Neural cell (in vitro differentiated cells): ENCODE results near the gene SLAMF9.

Experiments
- EP300 ChIP-seq: fragments of 450-650 bp; conservative IDR thresholded peaks from 2 replicates; pipeline ENCODE4 v1.6.1; 2014; ENCODE audit warnings: antibody characterized with exemption, mild to moderate bottlenecking, moderate library complexity; ENCODE audit not compliant: poor library complexity, severe bottlenecking
- EZH2 ChIP-seq: fragments of 200-600, 300-800 bp; shearing (Covaris generic), sonication (generic); IDR thresholded peaks from 2 replicates; pipeline ENCODE4 v1.6.1; 2014; ENCODE audit warnings: antibody characterized with exemption, low read length, borderline replicate concordance, mild to moderate bottlenecking; ENCODE audit not compliant: insufficient read depth, poor library complexity, severe bottlenecking
- POLR2AphosphoS5 ChIP-seq: IDR thresholded peaks from 2 replicates; pipeline ENCODE4 v1.6.1; 2012
- RAD21 ChIP-seq: fragments of 450-650 bp; conservative IDR thresholded peaks from 2 replicates; pipeline ENCODE4 v1.6.1; 2014; ENCODE audit warnings: antibody characterized with exemption, mild to moderate bottlenecking, moderate library complexity
- SMC3 ChIP-seq: fragments of 450-650 bp; conservative IDR thresholded peaks from 2 replicates; pipeline ENCODE4 v1.6.1; 2014; ENCODE audit warnings: antibody characterized with exemption, mild to moderate bottlenecking, moderate library complexity; ENCODE audit not compliant: poor library complexity
- TAF1 ChIP-seq: IDR thresholded peaks from 2 replicates; pipeline ENCODE4 v1.6.1; 2012; ENCODE audit warnings: low read depth
- TF ChIP-seq, protein P1 (sequence below): fragments of 450-650 bp; IDR thresholded peaks from 2 replicates; pipeline ENCODE4 v1.5.1; 2014; ENCODE audit warnings: antibody characterized with exemption, mild to moderate bottlenecking, moderate library complexity; ENCODE audit not compliant: poor library complexity, severe bottlenecking

DNA sequence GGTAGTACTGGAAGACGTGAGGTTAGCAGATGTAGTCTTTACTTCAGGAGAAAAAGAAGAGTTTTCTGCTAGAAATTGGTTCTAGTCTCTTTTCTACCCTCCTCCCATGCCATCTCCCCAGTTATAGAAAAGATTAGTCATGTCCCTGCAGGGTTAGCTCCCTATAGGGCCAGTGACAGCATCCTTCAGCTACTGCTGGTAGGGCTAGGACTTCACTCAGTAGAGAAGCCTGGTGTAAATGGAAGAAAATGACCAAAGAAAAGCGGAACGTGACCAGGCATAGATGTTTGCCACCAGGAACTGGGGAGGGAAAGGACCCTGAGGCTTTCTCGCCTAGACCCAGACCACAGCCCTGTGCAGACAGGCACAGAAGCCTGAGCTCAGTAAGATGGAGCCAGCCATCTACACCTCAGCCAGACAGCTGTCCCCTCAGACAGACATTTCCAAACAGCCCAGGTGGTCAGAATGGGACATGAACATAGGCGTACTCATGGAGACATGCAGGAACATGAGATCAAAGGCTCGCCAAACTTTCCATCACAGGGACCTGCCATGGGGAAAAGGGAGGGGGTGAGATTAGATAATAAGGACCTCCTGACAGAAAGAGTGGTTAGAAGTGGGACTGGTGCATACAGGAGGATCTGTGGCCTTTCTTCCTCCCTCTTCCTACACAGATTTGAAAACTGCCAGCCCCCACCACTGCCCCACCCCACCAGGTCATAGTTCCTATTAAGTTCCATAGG lies 23.5 kb upstream of the SLAMF9 start:
- TF ChIP-seq SMC3: no peak
- TF ChIP-seq, protein P1, sequence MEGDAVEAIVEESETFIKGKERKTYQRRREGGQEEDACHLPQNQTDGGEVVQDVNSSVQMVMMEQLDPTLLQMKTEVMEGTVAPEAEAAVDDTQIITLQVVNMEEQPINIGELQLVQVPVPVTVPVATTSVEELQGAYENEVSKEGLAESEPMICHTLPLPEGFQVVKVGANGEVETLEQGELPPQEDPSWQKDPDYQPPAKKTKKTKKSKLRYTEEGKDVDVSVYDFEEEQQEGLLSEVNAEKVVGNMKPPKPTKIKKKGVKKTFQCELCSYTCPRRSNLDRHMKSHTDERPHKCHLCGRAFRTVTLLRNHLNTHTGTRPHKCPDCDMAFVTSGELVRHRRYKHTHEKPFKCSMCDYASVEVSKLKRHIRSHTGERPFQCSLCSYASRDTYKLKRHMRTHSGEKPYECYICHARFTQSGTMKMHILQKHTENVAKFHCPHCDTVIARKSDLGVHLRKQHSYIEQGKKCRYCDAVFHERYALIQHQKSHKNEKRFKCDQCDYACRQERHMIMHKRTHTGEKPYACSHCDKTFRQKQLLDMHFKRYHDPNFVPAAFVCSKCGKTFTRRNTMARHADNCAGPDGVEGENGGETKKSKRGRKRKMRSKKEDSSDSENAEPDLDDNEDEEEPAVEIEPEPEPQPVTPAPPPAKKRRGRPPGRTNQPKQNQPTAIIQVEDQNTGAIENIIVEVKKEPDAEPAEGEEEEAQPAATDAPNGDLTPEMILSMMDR: no peak
- no peak for TF ChIP-seq RAD21
- no peak for TF ChIP-seq TAF1
- no peak for TF ChIP-seq POLR2AphosphoS5
- no peak for TF ChIP-seq EZH2
- TF ChIP-seq EP300: no peak
